Stimulated activated CD8-positive, alpha-beta memory T cell treated with anti-CD3 and anti-CD28 coated beads, Interleukin-12 subunit alpha, Interleukin-12 subunit beta, amount 100 ng/mL, for 1 hour (primary cell): Measurements from ENCODE around the gene MTA1.

Experiments used
- DNase-seq: peaks from one replicate; pipeline ENCODE4 v3.0.0-alpha.2; 2020; ENCODE audit warnings: low read depth

Gene MTA1

DNA sequence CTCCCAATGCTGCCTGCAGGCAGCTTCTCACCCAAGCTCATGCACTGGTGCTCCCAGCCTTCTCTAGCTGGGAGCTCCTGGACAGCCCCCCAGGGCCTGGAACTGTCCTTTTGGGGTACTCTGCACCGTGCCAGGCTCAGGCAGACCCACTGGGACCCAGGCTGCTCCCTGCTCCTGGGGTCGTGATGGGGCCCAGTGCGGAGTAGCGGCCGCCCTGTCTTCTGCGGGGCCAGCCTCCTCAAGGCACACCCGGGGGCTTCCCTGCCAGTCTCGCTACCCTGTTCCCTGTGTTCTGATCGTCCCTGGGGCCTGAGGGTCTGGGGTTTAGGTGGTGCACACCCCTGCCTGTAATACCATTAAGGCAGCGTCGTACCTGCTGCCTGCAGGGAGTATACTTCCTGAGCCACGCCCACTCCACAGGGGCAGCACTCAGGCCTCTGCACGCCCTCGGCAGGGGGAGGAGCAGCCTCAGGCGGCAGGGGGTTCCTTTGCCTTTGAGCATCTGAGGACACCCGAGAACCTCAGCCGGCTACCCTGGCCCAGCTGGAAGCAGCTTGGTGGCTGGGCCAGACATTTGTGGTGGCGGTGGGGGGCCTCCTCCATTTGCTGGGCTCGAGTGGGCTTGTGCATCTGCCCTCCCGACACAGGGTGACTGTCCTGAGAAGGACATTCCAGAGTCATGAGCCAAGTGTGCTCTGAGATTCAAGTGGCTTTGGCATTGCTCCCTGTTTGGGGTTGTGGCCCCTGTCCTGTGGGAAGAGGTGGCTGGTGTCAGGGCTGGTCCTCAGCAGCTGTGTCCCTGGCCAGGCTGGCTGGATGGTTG, 45.8 kb downstream of the MTA1 start:
- DNase-seq = no peak

DNA sequence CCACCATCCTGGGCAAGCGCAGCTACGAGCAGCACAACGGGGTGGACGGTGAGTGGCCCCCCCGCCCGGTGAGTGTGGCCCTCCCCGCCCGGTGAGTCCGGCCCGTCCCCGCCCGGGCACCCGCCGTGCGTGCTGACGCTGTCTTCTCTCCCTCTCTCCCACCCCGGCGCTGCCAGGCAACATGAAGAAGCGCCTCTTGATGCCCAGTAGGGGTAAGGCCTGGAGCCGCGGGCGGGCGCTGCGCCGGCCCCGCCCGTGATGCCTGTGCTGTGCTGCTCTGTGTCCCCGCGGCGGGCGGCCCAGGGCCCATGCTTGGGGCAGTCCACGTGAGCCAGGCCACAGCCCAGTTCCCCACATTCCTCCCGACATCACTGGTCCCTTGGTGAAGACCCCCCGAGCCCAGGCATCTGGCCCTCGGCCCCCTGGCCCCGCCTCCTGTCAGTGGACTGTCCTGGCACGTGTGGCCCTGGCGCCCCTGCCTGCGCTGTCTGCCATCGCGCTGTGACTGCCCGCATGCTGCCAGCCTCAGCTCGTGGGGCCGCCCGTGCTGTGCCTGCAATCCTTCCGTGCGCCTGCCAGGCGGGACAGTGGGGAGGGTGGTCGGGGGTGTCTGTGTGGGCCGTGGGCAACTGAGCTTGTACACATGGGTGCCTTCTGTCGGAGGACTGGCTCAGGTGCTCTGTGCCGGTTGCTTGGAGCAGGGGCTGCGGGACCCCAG, 47.1 kb downstream of the MTA1 start:
- DNase-seq = no peak

DNA sequence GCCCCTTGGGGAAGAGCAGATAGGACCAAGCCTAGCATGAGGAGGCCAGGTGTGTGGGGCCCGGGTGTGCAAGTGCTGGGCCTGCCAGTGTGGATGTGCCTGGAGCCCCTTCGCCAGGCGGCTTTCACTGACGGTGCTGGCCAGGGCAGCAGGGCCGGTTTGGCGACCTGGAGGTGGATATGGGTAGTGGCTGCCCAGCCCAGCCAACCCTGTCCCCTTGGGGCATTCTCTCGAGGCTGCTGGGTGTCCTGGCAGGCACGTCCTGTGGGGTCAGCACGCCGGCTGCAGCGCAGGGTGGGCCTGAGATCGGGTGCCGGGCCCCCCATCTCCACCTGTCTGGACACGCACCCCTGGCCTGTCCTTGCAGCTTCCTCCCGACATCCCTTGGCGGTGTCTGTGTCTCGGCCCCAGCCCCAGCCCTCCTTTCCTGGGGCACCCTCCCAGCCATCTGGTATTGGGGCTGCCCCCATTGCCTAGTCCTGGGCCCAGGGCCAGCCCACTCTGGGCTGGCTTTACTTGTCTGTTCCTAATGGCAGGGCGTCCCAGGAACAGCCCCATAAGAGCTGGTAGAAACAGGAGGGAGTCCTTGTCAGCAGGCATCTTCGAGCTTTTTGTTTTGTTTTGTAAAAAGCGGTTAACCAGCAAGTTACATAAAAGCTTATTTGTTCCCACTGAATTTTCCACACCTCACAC, 47.8 kb downstream of the MTA1 start:
- DNase-seq = no peak

DNA sequence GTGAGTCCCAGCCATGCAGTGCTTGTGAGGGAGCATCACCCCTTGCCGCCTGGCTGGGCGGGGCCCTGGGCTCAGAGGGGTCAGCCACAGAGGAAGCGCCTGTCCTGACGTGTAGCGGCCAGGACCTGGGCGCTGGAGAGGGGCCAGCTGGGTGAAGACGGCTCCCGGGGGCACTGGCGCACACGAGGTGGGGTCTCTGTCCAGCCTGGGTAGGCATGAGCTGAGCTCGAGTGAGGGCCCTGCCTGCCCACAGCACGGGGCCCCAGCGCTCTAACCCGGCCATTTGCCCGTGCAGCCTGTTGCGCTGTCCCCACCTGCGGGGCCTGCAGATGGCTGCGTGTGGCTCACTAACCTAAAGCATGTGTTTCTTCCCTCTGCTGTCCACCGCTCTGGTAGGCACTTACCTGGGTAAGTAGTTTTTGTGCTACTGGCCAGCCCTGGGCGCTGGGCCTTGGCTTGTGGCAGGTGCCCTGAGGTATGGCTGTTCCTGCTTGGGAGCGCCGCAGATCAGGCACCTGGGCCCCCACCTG, 48.4 kb downstream of the MTA1 start:
- DNase-seq = no peak

DNA sequence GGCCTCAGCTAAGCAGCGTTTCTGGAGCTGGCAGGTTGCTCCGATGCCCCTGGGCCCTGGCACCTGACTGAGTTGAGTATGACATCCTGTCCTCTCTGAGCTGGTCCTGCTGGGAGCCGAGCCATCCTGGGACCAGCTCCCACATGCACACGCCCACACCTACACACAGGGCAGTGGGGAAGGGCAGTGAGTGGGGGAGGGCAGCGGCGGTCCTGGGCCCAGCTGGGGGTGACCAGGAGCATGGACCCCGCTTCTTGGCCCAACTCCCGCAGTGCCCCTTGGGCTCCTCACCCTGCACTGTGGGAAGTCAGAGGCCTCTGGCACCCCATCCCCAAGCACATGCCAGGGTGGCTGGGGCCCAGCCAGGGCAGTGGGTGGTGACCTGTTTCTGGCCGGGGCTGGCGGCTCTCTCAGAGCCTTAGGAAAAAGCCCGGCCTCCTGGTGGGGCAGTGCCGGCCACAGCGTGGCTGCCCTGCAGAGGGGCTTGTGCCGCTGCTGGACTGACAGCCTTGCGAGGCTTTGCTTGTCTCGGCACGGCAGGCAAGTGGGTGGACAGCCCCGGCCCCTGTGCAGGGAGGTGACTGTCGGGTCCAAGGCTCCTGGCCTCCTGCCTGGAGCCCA, 49.1 kb downstream of the MTA1 start:
- no peak for DNase-seq

DNA sequence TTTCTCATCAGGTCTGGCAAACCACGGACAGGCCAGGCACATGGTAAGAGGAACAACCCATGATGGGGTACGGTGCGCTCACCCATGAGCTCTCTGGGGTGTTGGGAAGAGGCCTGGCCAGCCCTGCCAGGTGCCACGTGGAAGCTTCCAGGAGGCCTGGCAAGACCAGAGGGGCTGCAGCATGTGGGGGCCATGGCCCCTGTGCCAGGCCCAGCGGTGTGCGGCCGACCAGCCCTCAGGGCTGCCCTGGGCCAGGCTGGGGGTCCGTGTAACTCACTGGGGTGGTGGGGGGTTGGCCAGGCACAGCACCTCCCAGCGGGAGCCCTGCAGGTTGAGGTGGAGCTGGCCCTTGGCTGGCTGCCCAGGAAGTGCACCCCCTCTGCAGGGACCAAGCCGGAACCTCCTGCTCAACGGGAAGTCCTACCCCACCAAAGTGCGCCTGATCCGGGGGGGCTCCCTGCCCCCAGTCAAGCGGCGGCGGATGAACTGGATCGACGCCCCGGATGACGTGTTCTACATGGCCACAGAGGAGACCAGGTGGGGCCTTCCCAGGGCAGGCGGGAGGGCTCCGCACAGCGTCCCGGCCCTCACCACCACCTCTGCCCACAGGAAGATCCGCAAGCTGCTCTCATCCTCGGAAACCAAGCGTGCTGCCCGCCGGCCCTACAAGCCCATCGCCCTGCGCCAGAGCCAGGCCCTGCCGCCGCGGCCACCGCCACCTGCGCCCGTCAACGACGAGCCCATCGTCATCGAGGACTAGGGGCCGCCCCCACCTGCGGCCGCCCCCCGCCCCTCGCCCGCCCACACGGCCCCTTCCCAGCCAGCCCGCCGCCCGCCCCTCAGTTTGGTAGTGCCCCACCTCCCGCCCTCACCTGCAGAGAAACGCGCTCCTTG, 50.1 kb downstream of the MTA1 start:
- no peak for DNase-seq

DNA sequence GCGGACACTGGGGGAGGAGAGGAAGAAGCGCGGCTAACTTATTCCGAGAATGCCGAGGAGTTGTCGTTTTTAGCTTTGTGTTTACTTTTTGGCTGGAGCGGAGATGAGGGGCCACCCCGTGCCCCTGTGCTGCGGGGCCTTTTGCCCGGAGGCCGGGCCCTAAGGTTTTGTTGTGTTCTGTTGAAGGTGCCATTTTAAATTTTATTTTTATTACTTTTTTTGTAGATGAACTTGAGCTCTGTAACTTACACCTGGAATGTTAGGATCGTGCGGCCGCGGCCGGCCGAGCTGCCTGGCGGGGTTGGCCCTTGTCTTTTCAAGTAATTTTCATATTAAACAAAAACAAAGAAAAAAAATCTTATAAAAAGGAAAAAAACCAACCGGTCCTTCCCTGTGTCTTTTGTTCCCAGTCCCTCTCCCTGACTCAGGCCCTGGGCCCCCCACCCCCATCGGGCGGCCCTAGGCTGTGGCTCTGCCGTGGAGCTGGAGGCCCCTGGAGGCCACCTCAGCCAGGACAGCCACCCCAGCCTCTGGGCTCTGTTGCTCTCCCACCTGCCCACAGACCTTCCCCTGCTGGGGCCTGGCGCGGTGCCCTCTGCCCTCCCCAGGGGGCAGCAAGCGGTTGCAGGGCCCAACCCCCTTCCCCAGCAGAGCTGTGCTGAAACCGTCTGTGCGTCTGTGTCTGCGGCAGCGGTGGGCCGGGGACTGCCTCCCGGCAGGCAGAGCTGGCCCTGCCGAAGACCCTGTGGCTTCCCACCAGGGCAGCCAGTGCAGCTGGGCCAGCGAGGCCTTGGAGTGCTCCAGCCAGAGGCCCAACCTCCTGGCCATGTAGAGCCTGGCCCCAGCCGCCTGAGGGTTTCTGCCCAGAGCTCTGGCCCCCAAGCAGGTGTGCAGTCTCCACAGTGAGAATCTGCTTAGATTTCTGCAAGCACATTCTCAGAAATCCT, 51.0 kb downstream of the MTA1 start:
- no peak for DNase-seq

DNA sequence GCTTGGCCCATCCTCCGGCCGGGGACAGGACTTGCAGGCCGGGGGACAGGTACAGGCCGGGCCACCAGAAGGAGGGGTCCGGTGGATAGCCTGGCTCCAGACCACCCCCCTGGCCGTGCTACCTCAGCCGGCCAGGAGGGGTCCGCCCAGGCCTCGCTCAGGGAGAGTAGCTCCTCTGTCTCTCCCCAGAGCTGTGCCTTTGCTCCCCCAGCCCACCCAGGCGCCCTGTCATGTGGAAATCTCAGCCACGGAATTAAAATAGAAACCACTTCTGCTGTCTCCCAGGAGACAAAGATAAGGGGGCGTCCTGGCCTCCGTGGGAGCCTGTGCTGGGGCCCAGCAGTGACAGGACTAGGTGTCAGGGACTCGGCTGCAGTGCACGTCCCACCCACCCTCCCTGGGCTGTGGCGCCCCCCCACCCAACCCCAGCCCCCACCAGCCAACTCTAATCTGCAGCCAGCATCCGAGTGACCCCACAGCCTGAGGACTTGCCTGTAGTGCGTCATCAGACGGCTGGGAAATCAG, 51.7 kb downstream of the MTA1 start:
- DNase-seq = no peak

DNA sequence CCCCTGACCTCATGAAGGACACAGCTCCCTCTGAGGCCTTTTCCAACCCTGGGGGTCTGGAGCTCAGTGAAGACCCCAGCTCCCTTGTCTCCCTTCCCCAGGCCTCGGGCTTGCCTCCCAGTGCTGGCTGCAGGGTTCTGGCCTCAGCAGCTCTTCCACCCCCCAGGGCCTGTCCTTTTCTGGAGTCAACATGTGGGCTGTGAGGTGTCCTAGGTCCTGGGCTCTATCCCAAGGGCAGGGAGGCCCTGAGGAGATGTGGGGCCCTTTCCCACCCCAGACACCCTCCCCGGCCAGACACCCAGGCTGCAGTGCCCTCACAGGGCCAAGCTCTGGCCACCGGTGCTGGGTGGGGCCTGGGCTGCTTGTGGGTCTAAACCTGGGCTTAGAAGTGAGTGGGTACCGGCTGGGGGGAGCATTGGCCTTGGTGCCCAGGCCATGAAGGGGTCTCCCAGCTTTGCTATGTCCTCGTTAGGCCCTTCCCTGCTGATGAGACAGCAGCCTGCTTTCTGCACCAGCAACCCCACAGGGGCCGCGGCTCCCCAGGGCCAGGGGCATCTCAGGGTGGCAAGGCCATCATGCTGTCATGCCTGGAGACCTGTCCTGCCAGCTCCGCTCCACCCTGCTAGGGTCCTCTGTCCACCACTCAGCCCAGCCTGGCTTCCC, 52.3 kb downstream of the MTA1 start:
- DNase-seq = no peak

DNA sequence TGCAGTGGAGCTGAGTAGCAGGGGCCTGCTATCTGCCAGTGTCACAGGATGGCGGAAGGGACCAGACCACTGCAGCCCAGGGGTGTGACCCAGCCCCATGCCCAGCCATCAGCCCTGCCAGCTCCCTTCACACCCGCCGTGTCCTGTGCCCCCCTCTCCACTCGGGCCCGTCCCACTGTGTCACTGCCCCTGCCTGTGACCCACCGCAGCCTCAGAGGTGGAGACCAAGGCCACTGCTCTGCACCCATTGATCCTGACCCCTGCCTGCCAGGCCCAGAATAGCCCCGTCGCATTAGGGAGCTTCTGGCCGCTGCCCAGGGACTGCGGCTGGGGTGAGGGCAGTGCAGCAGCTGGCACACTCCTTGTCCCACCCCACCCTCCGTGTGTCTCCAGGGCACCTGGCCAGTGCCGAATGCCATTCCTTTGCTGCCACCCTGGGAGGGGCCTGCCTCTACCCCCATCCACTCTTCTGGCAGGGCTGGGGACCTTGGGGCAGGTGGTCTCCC, 52.9 kb downstream of the MTA1 start:
- DNase-seq = no peak

DNA sequence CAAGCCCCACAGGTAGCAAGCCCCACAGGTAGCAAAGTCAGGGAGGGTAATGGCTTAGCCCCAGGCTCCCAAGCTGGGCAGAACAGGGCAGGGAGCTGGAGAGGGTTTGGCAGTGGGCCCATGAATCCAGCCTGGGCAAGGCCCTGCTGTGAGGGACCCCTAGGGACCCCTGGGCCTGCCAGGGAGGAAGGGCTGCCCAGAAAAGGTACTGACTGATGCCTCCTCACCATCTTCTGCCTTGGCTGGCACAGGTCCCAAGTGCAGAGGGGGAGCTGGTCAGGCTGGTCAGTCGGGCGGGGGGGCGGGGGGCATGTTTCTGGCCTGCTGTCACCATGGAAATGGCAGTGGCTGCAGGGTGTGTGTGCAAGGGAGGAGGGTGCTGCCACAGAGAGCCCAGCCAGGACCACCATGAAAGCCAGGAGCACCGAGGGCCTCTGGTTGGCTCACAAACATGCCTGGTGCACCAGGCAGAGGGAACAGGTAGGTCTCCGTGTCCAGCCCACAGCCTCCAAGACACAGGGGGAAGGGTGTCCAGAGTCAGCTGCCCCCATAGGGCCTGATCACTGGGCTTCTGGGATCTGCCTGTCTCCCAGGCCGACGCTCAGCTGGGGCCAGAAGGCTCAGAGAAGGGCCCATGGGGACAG, 53.5 kb downstream of the MTA1 start:
- no peak for DNase-seq

DNA sequence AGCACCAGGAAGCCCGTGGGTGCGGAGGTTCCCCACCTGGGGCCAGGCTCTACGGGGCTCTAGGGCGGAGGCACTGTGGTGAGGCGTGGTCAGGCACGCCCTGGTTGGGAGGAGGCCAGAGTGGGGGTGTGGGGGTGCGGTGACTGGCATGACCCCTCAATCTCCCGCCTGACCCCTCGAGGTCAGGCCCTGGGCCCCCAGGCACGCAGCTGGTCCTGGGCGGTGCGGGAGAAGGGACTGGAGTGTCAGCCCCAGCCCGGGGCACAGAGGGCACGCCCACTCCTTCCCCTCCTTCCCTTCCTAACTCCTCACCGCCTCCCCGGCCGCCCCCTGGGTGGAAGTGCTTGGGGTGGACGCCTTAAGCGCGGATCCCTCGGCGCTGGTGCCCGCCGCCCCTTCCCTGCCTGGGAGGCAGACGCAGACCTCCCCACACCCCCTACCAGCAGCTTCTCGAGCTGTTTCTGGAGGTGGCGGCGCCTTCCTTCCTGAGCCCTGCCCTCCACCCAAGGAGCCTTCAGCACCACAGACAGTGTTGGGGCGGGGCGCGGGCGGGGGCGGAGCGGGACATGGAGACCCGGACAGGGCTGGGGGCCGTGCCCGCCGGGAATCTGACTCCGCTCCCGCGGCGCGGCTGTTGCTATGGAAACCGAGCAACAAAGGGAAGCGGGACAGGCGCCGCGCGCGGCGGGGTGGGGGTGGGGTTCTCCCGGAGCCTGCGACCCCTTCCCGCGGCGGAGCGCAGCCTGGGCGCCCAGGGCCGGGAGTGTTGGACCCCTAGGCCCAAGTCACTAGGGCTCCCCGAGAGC, 54.3 kb downstream of the MTA1 start:
- DNase-seq = peak; percentile 55

DNA sequence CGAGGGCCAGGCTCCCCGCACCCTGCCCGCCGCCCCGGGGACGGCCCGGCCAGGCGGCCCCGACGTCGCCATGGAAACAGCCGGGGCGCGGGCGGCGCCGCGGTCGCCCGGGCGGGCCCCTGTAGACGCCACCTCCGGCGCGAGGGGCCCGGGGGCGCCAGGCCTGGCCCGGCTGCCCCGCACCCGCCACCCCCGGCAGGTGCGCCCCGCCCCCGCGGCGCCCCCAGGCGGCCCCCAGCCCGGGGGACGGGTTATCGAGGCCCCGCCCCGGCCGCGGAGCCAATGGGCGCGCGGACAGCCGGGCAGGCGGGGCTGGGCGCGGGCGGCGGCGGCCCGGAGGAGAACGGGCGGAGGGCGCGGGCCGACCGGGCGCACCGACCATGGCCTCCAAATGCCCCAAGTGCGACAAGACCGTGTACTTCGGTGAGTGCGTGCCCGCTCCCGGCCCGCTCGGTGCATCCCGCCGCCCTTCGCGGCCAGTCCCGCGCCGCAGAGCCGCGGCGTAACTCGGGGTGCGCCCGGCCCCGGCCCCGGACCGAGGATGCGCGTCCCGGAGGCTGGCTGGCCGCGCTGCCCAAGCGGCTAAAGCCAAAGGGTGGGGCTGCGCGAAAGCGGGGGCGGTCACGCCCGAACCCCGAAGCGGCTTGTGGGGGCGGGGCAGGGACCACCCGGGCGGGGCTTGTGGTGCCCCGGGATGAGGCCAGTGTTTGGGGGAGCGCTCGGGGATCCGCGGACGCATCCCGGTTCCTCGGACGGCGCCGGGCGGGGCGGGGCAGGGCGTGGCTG, 55.0 kb downstream of the MTA1 start, which contains the start of gene CRIP2:
Gene CRIP2, plus strand, starts transcription at position 339 of the 786 bp plus-strand sequence. Its CDS starts 42 bp downstream, at position 381.
- no peak for DNase-seq

DNA sequence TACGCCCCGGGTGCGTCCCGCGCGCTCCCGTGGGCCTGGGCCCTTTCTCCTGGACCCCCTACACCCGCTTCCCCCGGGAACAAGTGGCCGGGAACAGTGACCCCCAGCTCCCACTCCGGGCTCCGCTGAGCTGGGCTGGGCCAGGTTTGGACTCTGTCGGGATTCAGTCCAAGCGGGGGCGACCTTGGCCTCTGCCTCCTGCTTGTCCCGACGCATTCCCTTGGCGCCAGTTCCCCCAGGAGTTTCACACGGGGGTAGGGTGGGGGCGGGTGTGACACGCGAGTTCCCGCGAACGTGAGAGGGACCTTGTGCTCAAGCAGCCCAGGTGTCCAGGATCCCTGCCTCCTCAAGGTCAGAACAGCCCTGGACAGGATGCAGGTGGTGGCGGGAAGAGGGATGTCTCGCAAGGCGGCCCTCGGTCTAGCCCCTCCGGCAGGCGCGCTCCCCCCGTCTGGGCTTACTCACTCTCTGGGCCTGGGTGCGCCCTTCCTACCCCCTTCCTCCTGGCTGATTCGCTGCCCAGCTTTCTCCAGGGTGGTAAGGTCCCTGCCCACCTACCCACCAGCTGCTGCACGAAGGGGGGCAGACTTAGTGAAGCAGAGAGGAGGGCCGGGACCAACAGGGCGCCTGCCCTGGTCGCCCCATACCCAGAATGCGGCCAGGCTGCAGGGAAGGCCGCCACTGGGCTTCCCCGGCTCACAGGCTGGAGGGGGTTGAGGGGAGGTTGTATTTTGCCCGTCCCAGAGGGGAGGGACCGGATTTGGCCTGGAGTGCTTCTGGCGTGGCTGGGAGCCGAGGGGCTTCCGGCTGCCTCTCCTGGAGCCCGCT, 55.9 kb downstream of the MTA1 start:
- no peak for DNase-seq

DNA sequence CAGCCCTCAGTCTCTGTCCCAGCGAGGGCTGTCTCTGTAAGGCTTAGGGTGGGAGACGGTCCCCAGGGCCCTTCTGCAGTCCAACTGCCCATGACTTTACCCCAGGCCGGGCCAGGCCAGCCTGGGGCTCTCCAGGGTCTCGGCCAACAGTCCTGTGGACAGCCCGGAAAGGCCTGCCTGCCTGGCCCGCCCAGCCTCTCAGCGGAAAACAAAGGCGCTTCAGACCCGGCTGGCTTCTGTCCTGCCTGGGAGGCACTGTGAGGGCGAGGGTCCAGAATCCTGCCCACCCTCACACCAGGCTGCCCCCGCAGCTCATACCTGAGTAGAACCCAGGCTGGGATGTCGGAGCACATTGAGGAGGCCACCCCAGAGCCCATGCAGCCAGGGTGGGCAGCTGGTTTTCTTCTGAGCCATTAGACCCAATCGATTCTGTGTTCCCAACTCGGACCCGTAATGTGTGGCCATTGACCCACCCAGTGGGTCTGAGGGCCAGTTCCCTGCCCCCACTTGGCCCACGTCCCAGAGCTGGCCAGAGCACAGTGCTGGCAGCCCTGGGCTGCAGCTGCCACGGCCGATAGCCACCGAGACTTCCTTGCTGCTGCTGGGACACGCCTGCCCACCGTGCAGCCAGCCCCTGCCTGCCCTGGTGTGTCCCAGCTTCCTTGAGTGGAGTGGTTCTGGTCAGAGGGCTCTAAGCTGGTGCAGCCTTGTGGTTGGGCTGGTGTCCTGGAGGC, 56.6 kb downstream of the MTA1 start:
- no peak for DNase-seq
